ENCODE results near the gene SLC35A1. TPM values are rescaled to one million over a fixed set of nuclear protein-coding genes. Genes with fewer than 3 reads are reported as not detected.
A peak's percentile ranks its signal among the peaks of the same experiment; 100 is the strongest.
"Not testable (repeated sequence)": the region's sequence is repeated elsewhere in the genome, so short reads cannot be mapped to it uniquely, and the experiment has no call there.

SLC35A1 gene, protein sequence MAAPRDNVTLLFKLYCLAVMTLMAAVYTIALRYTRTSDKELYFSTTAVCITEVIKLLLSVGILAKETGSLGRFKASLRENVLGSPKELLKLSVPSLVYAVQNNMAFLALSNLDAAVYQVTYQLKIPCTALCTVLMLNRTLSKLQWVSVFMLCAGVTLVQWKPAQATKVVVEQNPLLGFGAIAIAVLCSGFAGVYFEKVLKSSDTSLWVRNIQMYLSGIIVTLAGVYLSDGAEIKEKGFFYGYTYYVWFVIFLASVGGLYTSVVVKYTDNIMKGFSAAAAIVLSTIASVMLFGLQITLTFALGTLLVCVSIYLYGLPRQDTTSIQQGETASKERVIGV
- total RNA-seq = 10 to 100 TPM; 44.1 to 47.2 TPM
- long read RNA-seq, transcript SLC35A1-201 (8 exons, 1,851 nt) = major isoform, 53 of 65 reads
- long read RNA-seq, partial matches to known transcripts = 6 of 65 reads
- long read RNA-seq, other reads (novel, unspliced or antisense) = 6 of 65 reads

DNA sequence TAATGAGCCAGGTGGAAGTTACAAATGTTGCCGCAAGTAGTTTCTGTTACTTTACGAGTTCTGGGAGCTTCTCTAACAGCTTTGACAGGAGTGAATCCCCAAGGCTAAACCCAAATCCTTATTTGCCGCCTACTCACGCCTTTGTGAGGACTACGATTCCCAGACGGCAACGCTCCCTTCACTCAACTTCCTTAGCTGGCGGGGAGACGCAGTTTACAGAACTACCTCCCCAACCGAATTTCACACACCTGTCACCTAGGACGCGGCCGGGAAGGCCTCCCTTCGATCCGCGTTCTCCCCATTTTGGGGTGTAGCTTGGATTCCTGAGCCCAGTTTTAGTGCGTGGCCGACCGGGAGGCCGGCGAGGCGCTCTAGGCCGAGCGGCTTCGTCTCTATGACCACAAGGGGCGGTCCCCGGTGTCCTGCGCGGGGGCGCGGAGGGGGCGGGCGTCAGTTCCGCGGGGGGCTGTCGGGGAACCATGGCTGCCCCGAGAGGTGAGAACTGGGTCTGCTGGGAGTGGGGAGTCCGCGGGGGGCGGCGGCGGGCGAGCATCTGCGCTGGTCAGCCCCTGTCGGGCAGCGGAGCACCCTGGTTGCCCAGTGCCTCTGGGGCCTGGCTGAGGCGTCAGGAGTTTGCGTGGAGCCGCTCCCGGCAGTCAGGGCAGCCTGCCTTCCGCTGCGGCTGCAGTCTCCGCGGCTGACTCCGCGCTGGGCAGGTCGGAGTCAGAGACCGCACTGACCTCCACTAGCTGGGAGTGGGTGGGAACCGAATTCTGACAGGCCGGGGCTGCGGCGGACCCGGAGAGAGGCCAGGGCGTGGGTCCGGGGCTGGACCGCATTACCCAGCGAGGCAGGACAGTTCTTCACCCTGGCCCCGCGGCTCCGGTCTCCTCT is at the start of gene SLC35A1:
TSS of gene SLC35A1 (plus strand) at position 450 of the 894 bp plus-strand sequence. CDS start at position 480, 30 bp downstream.
- DNase-seq = peak; percentile 83 to 89
- intact Hi-C loops (cut with DNase I, micrococcal nuclease) = no loop called here

DNA sequence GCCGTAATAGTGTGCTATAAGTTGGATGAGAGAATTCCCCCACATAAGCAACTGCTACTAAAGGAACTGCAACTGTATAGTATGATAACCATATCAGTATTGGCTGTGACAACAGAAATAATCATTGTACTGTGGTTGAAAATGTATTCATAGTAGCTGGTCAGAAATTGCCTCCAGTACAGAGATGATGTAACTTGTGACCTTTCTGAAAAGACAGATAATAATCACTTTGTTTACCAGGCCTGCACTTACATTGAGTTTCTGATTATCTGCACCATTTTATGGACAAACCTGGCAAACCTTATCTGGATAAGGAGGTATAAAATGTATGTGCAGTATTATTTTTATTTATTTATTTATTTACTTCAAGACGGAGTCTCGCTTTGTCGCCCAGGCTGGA is 46.0 kb upstream of the SLC35A1 start:
- intact Hi-C loops (cut with DNase I, micrococcal nuclease) = no loop called here
- DNase-seq (no peak), ATAC-seq (no peak)

More for the DNA sequence above, at the start of gene SLC35A1:
- peak; percentile 89 for ATAC-seq

DNA sequence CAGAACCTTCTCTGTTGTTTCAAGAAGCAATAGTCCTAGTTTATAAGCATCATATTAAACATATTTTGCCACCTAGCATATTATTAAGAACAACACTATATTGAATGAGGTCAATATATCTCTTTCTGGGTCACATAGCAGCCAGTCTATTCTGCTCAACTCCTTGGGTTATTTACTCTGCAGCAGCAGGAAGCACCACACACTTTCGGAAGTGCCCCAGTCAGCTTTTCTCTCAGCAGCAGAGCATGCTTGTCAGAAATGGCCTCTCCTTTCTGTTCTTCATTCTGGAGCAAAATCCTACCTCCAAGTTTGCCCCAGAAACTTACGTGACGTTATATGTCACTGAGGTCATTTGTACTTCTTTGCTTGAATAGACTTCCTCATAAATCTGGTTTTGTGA is 42.3 kb upstream of the SLC35A1 start:
- intact Hi-C loops (cut with DNase I, micrococcal nuclease) = no loop called here
- ATAC-seq = no peak
- no peak for DNase-seq

DNA sequence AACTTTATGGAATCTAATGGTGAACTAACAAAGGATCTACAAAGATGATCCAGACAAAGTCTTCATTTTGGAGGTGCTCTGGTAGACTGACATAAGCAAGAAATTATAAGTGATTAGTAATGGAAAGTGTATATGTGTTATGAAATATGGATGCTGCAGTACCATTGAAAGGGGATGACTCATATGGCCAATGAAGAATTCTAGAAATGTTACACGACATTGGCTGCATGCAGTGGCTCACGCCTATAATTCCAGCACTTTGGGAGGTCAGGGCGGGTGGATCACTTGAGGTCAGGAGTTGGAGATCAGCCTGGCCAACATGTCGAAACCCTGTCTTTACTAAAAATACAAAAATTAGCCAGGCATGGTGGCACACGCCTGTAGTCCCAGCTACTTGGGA is 41.5 kb upstream of the SLC35A1 start:
- intact Hi-C loops (cut with DNase I, micrococcal nuclease) = no loop called here
- DNase-seq (no peak), ATAC-seq (no peak)

DNA sequence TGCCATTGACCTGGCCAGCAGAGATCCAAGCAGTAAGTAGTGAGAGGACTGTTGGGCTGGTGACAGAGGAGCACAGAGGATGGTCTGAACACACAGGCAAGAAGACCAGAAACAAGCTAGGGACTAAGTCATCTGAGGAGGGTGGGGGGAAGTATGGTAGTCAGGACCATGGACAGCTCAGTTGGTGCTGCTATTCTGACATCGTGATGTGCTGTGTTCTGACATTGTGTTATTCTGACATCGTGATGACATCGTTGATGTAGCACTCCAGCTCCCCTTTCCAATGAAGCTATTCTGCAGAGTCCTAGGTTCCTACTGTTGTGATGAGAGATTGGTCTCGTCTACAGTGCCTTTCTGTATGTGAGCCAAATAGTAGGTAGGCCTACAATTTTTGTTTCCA is 36.3 kb upstream of the SLC35A1 start:
- peak; percentile 75 for ATAC-seq
- DNase-seq = peak; percentile 27 to 53
- intact Hi-C loops (cut with DNase I, micrococcal nuclease) = no loop called here

DNA sequence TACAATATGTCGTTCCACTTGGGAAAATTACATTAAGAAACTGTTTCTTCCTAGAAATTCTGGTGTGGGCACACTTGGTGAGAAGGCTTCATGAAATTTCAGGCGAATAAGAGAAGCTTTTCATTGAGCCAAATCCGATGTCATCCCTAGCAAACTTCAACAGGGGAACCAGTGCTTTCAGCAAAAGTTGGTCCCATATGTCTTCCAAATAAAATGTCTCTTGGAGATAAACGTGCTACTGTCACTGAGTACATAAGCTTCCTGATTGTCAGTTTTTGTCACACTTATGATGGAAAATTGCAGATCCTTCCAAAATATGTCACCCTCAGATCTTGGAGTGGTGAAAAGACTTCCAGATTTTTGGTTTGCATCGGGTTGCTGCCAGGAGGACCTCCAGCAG is 31.1 kb upstream of the SLC35A1 start:
- ATAC-seq (no peak), DNase-seq (no peak)
- intact Hi-C loops (cut with DNase I, micrococcal nuclease) = no loop called here

DNA sequence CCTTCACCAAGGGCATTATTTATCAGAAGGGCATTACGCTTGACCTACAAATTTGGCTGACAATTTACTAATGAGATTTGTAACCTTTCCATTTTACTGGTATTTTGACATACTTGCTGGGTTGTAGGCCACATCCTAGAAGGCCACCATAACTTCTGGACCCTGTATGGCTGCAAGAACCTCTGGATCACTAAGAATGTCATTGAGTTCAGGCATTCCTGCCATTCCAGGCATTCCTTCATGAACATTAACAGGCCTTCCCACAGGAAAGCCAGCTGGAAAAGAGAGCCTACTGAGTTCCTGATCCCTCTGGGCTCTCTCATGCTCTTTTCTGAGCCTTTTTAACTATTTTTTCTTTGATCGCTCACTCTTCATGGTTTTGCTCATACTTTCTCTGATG is 28.4 kb upstream of the SLC35A1 start:
- DNase-seq (no peak), ATAC-seq (no peak)
- intact Hi-C loops (cut with DNase I, micrococcal nuclease) = no loop called here

DNA sequence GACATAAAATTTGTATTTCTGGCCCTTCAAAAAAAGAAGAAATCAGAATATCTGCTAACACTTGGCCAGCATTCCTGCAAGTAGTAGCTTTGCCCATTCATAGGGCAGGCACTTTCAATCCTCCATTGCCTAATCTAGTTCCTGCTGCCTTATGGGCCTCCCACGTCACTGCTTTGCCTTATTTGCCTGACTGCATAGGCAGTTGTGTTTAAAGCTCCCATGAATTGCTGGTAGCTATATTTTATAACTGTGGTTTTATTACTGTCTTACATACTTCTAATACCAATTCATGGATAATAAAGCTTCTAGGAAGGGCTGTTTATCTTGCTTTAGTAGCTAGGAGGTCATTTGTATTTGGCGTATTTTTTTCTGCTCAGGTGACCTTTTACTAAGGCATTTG is 7.7 kb upstream of the SLC35A1 start:
- peak; percentile 100 for ATAC-seq
- DNase-seq = peak; percentile 66 to 76
- intact Hi-C loops (cut with DNase I, micrococcal nuclease) = no loop called here

DNA sequence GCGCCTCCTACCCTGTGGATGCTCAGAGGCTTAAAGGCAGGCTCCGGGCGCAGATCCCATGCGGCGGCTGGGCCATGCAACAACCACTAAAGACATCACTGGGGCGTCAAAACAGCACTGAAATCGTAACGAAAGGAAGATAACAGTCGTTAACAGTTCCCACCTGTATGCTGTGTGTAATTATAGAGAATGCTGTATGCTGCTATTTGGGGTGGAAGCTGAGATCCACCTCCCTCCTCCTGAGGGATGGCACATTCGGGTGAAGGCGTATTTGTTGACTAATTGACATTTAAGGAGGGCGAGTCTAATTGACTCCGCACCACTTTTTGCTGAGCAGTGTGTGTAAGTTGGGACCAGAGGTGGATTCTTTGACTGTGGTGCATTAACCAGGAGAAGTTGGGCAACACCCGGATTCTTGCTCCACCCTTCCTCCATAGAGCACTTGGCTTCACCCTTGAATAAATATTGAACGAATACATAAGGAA is 687 bp downstream of the SLC35A1 start:
- intact Hi-C loops (cut with DNase I, micrococcal nuclease) = no loop called here
- DNase-seq (peak; percentile 46 to 54), ATAC-seq (peak; percentile 72)

DNA sequence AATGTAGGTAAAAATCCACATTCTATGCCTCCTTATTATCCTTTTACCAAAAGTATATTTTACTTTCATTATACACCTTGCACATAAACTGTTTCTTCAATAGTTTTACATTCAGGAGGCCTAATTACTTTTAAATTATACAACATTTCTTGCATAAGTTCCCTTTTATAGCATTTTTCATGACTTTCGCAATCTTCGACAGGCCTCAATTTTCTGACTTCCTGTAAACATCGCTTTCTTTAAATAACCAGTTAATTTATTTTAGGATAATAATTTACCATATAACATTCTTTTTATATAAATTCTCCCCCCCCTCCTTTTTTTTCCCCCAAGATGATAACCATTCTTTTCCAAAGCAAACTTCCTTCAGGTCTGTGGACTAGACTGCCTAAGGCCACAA is 9.2 kb downstream of the SLC35A1 start:
- intact Hi-C loops (cut with DNase I, micrococcal nuclease) = no loop called here
- DNase-seq (no peak), ATAC-seq (no peak)

DNA sequence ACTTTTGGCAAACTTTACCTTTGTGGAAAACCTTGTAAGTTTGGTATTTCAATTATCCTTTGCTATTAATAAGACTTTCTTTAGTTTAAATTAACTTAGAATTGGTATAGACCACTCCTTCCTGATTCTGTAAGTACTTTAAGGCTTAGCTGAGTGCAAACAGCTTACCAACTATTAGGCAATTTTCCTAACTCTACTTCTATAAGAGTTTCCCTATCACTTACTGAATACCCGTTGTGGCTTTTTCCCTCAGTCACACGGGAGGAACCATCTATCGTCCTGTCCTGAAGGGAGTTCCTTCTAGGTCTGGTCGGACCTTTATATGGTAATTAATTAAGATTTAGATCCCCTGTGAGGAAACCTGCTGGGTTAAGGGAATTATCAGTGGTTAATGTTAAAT is 9.6 kb downstream of the SLC35A1 start:
- ATAC-seq (no peak), DNase-seq (no peak)
- intact Hi-C loops (cut with DNase I, micrococcal nuclease) = no loop called here

DNA sequence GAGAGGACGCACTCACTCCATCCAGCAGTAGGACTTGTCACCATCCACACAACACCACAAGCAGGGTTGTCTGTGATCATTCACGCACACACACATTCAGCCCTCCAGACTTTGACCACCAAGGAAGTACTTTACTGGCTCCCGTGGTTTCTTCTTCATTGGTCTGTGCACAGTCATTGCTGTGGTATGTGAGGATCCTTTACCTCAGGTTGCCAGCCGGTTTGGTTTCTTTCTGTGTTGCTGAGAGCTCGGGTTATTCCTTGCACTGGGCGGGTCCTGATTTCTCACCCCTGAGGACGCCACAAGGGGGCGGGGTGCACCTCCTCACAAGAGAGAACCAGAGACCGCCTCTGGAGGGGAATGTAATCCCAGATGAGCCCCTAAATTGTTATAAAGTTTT is 11.2 kb downstream of the SLC35A1 start:
- intact Hi-C loops (cut with DNase I, micrococcal nuclease) = no loop called here
- ATAC-seq = peak; percentile 55

DNA sequence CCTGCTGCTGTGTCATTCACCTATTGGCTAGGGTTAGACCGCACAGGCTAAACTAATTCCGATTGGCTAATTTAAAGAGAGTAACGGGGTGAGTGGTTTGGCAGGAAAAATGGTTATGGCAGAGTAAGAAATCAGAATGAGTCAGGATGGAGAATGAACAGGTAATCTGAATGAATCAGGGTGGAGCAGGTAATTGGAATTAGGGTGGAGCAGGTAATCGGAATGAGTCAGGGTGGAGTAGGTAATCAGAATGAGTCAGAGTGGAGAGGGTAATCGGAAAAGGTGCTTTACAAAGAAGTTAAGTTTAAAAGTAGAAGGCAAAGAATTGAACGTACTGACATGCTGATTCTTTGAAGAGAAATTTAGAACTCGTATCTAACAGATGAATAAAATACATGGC is 11.7 kb downstream of the SLC35A1 start:
- ATAC-seq (peak; percentile 87), DNase-seq (no peak)
- intact Hi-C loops (cut with DNase I, micrococcal nuclease) = no loop called here

More for the DNA sequence above, 11.2 kb downstream of the SLC35A1 start:
- no peak for DNase-seq

DNA sequence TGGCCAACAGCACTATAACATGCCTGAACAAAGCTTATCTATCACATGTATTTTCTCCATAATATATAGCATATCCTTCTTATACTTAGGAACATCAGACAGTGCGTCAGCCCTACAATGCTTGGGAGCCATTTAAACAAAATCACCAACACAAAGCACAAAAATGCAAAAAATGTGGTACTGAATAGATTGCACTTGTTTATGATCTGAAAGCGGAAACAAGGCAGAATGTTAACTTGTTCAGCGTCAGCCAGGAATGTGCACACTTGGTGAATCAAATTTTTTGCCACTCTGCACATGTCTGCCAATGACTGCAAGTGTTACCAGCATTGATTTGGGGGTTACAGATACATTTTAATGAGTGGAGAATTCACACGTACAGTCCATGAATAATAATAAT is 14.8 kb downstream of the SLC35A1 start:
- DNase-seq = no peak
- no peak for ATAC-seq
- intact Hi-C loops (cut with DNase I, micrococcal nuclease) = no loop called here

DNA sequence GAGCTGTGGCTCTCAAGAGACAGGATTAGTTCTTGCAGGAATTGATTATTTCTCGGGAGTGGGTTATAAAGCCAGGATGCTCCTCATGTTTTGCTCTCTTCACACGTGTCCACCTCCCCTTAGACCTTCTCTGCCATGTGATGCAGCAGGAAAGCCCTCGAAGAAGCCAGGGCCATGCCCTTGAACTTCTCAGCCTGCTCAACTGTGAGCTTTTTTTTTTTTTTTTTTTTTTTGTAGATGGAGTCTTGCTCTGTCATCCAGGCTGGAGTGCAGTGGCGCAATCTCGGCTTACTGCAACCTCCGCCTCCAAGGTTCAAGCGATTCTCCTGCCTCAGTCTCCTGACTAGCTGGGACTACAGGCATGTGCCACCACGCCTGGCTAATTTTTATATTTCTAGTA is 16.6 kb downstream of the SLC35A1 start:
- ATAC-seq; DNase-seq; intact Hi-C loops (cut with DNase I, micrococcal nuclease): not testable (repeated sequence)

DNA sequence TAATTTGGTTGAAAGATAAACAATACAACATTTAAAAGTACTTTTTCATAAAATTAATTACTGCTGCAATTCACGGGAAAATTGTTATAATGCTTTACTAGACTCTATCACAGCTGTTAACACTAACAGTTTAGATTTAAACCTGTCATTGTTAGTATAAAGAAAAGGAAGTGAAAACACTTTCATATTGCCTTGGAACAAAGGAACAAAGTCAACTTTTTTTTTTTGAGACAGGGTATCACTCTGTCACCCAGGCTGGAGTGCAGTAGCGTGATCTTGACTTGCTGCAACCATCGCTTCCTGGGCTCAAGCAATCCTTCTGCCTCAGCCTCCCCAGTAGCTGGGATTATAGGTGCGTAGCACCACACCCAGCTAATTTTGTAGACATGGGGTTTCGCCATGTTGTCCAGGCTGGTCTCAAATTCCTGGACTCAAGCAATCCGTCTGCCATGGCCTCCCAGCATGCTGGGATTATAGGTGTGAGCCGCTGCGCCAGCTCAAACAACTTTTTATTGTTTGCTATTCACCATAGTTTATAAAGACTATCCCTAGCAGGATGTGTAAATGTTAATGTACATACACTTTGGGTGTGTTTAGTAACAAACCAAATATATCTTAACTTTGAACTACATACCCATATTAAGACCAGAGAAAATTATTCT is 22.1 kb downstream of the SLC35A1 start:
- peak; percentile 91 for ATAC-seq
- peak; percentile 54 to 68 for DNase-seq
- intact Hi-C loops (cut with DNase I, micrococcal nuclease) = no loop called here

DNA sequence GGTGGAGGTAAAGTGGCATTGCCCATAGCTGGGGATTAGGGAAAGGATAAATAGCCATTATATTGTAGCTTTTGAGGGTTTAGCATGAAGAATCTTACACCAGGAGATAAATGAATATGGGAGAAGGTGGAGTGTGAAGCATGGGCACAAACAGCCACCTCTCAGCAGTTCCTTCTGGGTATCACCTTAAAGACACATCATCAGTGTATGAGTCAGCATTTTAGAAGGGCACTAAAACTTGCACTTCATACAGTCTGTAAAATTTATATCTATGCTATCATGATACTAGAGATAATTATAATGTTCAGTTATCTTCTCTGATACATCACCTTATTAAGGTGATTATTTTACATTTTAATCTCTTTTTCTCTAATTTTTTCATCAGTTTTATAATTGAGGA is 25.3 kb downstream of the SLC35A1 start:
- intact Hi-C loops (cut with DNase I, micrococcal nuclease) = no loop called here
- ATAC-seq (peak; percentile 38), DNase-seq (no peak)

DNA sequence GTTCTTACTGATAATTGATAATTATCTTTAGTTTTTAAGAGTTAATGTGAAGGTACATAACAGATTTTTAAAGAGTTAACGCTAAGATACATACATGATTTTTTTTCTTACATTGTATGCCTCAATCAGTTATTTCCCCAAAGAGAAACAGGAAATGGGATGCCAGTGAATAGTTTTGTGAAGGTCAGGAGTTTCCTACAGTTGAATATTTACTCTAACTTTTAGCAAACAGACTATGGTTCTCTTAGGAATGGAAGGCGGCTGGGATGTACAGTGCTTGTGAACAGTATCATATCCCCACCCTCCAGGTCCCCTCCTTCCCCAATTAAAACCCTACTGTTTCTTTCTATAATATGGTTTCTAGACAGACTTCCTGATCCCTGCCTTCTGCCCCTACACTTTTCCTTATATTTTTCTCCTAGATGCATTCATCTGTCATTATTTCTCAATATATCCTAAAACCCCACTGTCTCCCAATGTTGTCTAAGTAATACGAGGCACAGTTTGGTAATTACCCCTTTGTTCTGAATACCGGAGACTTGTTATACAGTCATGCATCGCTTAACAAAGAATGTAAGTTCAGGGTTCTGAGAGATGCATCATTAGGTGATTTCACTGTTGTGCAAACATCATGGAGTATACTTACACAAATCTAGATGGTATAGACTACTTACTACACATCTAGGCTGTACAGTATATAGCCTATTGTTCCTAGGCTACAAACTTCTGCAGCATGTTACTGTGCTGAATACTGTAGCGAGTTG is 29.2 kb downstream of the SLC35A1 start:
- peak; percentile 36 for ATAC-seq

More for the DNA sequence above, 29.2 kb downstream of the SLC35A1 start:
- DNase-seq = no peak
- intact Hi-C loops (cut with DNase I, micrococcal nuclease) = no loop called here

All from left colon (tissue), 2 donors.